ENCODE measurements around the gene POU3F2.

GRCh38 chr6:98887650-98888049, 53.3 kb downstream of the POU3F2 start:
- TF ChIP-seq CTCF (tag by site-specific recombination; IDR thresholded peaks at IDR 0.05) (no peak), ZNF629 (tag by site-specific recombination; IDR thresholded peaks at IDR 0.05) (no peak), ZBTB1 (tag by site-specific recombination; IDR thresholded peaks at IDR 0.05) (no peak), PBX3 (CRISPR knock-in tag; IDR thresholded peaks at IDR 0.05) (no peak)
